ENCODE results near the gene GDI1. TPM values are rescaled to one million over a fixed set of nuclear protein-coding genes. Genes with fewer than 3 reads are reported as not detected.

The GDI1 gene
- total RNA-seq, 1 experiment from 2014 or later, result 116 TPM

DNA sequence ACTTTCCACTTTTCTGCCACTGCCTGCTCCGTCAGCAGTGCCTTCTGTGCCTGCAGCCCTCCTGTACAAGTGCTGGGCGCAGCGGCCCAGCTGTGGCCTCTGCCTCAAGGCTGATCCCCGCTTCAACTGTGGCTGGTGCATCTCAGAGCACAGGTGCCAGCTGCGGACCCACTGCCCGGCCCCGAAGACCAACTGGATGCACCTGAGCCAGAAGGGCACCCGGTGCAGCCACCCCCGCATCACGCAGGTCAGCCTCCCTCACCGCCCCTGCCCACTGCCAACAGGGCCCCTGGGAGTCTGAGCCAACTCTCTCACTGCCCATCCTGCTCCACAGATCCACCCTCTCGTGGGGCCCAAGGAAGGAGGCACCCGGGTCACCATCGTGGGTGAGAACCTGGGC, 28.6 kb downstream of the GDI1 start:
- Histone ChIP-seq H2AFZ (no peak overlapping the region), H3K4me2 (no peak overlapping the region), H3K27ac (no peak overlapping the region), H3K4me3 (no peak overlapping the region), H3K79me2 (ENCODE audit: low read depth) (no peaks in the 10 kb centered on the region), H3K36me3 (ENCODE audit: low read depth) (no peaks in the 10 kb centered on the region), H3K9me3 (ENCODE audit: insufficient read depth, low read depth) (no peaks in the 10 kb centered on the region), H3K9me2 (ENCODE audit: insufficient read depth) (no peaks in the 10 kb centered on the region), H3K27me3 (ENCODE audit: insufficient read depth, low read depth) (no peaks in the 10 kb centered on the region), H3K4me1 (replicated peaks; ENCODE audit: insufficient read depth) (no peaks in the 10 kb centered on the region), H4K20me1 (ENCODE audit: insufficient read depth) (no peaks in the 10 kb centered on the region), H3F3A (ENCODE audit: insufficient read depth, low read depth) (no peaks in the 10 kb centered on the region)
- no TSS peak for BruUV-seq (replicated peaks)
- ChIA-PET POLR2A (ENCODE audit: unreplicated experiment) (no interaction called here), CTCF (no interaction called here)
- intact Hi-C loops (cut with micrococcal nuclease; ENCODE audit: unreplicated experiment), result no loop called here
- DNase-seq, result no peak
- TF ChIP-seq, protein P1, sequence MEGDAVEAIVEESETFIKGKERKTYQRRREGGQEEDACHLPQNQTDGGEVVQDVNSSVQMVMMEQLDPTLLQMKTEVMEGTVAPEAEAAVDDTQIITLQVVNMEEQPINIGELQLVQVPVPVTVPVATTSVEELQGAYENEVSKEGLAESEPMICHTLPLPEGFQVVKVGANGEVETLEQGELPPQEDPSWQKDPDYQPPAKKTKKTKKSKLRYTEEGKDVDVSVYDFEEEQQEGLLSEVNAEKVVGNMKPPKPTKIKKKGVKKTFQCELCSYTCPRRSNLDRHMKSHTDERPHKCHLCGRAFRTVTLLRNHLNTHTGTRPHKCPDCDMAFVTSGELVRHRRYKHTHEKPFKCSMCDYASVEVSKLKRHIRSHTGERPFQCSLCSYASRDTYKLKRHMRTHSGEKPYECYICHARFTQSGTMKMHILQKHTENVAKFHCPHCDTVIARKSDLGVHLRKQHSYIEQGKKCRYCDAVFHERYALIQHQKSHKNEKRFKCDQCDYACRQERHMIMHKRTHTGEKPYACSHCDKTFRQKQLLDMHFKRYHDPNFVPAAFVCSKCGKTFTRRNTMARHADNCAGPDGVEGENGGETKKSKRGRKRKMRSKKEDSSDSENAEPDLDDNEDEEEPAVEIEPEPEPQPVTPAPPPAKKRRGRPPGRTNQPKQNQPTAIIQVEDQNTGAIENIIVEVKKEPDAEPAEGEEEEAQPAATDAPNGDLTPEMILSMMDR (conservative IDR thresholded peaks at IDR 0.05), result no peak
- TF ChIP-seq EZH2 (IDR thresholded peaks at IDR 0.05; ENCODE audit: low read depth), result no peak

DNA sequence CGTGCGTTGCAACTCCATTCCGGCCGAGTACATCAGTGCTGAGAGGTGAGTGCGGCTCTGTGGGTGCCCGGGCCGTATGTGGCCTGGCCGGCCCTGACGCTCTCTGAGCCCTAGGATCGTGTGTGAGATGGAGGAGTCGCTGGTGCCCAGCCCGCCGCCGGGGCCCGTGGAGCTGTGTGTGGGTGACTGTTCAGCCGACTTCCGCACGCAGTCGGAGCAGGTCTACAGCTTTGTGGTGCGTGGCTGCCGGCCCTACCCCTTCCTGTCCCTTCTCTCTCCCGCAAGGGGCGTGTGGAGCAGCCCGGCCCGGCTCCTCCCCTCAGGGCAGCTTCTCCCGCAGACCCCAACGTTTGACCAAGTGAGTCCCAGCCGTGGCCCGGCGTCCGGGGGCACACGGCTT, 29.1 kb downstream of the GDI1 start:
- BruUV-seq (replicated peaks), result no TSS peak
- H3K27me3 ChIP-seq (ENCODE audit: insufficient read depth, low read depth), result no peaks in the 10 kb centered on the region
- H3K36me3 ChIP-seq (ENCODE audit: low read depth), result no peaks in the 10 kb centered on the region
- intact Hi-C loops (cut with micrococcal nuclease; ENCODE audit: unreplicated experiment), result no loop called here
- no peak for DNase-seq
- no peak overlapping the region for H2AFZ ChIP-seq
- H3K4me2 ChIP-seq, result no peak overlapping the region
- H3K4me1 ChIP-seq (replicated peaks; ENCODE audit: insufficient read depth), result no peaks in the 10 kb centered on the region
- no peak overlapping the region for H3K4me3 ChIP-seq
- no peaks in the 10 kb centered on the region for H3K9me2 ChIP-seq (ENCODE audit: insufficient read depth)
- ChIA-PET CTCF (no interaction called here), POLR2A (ENCODE audit: unreplicated experiment) (no interaction called here)
- no peak overlapping the region for H3K27ac ChIP-seq
- no peaks in the 10 kb centered on the region for H3K79me2 ChIP-seq (ENCODE audit: low read depth)
- H4K20me1 ChIP-seq (ENCODE audit: insufficient read depth), result no peaks in the 10 kb centered on the region
- no peak for TF ChIP-seq EZH2 (IDR thresholded peaks at IDR 0.05; ENCODE audit: low read depth)
- TF ChIP-seq, protein P1 (conservative IDR thresholded peaks at IDR 0.05), result no peak
- H3F3A ChIP-seq (ENCODE audit: insufficient read depth, low read depth), result no peaks in the 10 kb centered on the region
- H3K9me3 ChIP-seq (ENCODE audit: insufficient read depth, low read depth), result no peaks in the 10 kb centered on the region

DNA sequence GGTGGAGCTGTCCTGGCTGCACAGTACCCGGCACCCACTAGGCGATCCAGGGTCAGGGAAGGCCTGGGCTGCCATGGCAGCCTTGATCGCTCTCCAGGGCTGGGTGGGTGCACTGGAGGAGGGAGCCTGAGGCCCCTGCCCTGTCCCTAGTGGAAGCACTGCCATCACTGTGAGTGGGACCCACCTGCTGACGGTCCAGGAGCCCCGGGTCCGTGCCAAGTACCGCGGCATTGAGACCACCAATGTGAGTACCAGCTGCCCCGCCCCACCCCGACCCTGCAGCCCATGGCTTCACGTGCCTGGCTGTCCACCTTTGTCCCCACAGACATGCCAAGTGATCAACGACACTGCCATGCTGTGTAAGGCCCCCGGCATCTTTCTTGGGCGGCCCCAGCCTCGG, 30.0 kb downstream of the GDI1 start:
- H3K27ac ChIP-seq, result no peak overlapping the region
- no peaks in the 10 kb centered on the region for H3K9me2 ChIP-seq (ENCODE audit: insufficient read depth)
- no peak overlapping the region for H3K4me3 ChIP-seq
- no peaks in the 10 kb centered on the region for H3K36me3 ChIP-seq (ENCODE audit: low read depth)
- BruUV-seq (replicated peaks), result no TSS peak
- H3K9me3 ChIP-seq (ENCODE audit: insufficient read depth, low read depth), result no peaks in the 10 kb centered on the region
- no peak for DNase-seq
- no peaks in the 10 kb centered on the region for H3K79me2 ChIP-seq (ENCODE audit: low read depth)
- POLR2A ChIA-PET (ENCODE audit: unreplicated experiment), result no interaction called here
- no peak overlapping the region for H3K4me2 ChIP-seq
- no peaks in the 10 kb centered on the region for H3K4me1 ChIP-seq (replicated peaks; ENCODE audit: insufficient read depth)
- H3K27me3 ChIP-seq (ENCODE audit: insufficient read depth, low read depth), result no peaks in the 10 kb centered on the region
- no peak for TF ChIP-seq EZH2 (IDR thresholded peaks at IDR 0.05; ENCODE audit: low read depth)
- TF ChIP-seq, protein P1 (conservative IDR thresholded peaks at IDR 0.05), result no peak
- H3F3A ChIP-seq (ENCODE audit: insufficient read depth, low read depth), result no peaks in the 10 kb centered on the region
- H2AFZ ChIP-seq, result no peak overlapping the region
- H4K20me1 ChIP-seq (ENCODE audit: insufficient read depth), result no peaks in the 10 kb centered on the region
- CTCF ChIA-PET, result no interaction called here
- intact Hi-C loops (cut with micrococcal nuclease; ENCODE audit: unreplicated experiment), result no loop called here

Data from PC-9 (cell line).